OCI-M2 (cell line): ENCODE results near the gene CSF1R.

ENCODE experiments used
- DNase-seq: peaks from one replicate; lab custom pipeline; 2025; ENCODE audit not compliant: unreplicated experiment; lab: John Stamatoyannopoulos, UW

CSF1R gene

DNA sequence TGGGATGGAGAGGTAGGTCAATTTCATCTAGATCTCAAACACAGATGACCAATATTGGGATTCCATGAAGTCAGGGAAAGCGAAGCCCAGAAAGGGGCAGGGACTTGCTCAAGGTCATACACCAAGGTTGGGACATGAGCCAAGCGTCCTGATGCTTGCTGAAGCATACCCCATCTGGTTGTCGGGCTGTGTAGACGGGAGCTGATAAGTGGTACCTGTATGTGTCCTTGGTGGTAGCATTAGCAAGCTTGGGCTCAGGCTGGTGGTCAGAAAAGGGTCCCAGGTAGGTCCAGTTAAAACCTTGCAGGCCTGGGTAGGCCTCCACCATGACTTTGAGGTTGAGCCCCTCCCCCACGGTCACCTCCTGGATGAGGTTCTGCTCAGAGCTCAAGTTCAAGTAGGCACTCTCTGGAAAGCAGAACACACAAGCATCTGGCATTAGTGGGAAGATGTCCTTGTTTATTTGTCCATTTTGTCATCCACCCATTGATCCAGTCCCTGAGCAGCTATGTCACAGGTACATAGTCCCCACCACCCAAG lies 13.2 kb downstream of the CSF1R start:
- DNase-seq = no peak

DNA sequence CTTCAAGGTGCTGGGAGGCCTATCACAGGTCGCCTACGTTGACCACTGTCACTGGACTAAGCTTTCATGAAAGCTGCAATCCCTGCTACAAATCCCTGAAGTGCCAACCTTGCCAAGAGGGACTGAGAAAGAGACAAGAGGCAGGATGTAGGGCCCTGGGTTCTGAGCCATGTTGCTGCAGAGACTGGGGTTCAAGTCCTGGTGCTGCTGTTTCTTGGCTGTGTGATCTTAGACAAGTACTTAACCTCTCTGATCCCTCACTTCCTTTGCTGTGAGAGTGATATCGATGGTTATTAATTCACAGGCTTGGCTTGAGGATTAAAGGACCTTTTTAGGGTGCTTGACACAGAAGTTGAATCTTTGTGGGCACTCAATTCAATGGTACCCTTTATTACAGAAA lies 15.5 kb downstream of the CSF1R start:
- no peak for DNase-seq

DNA sequence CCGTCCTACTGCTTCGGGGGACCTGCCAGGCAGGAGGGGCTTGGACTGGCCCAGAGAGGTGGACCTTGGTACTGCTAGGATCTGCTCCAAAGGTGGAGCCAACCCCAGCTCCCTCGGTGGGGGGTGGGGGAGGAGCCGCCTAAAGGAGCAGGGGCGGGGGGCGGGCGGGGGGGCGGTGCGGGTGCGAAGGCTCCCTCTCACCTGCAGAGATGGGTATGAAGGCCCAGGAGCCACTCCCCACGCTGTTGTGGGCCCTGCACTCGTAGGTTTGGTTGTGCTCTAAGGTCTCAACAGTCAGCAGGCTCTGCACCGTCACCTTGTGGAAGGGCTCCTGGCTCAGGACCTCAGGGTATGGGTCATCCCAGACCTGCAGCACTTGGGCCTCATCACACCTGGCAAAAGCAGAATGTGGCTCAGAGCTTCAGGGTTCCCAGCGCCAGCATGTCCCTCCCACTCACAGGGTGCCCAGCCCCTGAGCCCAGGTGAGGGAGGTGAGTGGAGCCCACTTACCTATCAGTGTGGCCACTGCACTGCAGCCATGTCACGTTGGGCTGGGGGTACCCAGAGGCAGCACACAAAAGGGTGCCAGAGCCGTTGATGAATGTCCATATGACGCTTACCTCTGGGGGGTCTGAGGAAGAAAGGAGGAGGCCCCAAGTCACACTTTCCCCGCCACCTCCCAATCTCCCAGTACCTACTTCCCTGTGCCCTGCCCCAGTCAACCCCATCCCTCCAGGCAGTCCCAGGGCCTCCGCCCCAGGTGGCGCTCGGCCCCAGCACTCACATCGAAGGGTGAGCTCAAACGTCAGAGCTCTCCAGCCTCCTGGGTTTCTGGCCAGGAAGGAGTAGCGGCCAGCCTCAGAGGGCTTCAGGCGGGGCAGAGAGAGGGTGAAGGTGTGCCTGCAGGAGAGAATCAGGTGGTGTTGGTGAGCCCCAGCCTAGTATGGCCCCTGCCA lies 16.4 kb downstream of the CSF1R start:
- no peak for DNase-seq

DNA sequence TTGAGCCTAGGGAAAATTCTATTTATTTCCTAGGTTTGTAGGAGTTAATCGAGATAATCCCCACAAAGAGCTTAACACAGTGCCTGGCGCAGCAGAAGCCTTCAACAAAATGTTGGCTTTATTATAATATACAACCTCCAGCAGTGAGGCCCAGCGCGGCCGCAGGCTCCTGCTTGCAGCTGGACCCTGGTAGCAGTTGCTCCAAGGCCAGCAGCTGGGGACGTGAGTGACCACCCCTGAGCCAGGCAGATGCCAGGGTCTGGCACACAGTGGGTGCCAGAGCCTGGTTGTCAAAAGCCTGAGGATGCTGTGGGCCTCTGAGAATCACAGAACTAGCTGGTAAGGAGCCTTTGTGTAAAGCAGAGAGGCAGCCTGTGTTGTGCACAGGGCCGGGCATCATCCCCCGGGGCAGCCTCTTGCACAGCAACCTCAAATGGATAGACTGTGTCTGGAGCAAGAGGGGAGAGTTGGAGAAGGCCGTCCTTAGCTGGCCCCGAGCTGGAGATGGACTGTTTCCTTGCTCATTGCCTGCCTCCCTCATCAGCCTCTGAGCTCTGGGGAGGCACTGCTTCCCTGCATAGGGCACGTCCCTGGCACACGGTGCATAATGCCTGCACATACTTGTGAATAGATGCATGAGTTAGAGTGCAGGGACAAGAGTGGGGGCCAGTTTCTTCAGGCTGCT lies 17.3 kb downstream of the CSF1R start:
- no peak for DNase-seq

DNA sequence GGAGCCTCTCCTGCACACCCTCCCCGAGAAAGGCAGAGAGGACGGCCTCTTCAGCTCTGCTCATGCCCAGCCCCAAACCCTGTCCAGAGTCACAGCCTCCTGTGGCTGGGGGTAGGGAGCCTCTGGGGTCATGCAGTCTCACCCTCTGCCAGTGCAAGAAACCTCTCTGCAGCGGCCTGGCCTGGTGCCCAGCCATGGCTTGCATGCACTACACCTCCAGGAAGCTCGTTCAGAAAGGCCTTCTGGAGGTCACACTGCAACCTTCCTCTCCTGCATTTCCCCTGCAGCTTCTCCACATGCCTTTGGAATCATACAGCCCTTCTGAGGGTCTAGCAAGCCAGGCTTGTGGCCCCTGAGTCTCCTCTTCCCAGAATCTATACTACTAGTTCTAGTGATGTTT lies 17.9 kb downstream of the CSF1R start:
- no peak for DNase-seq

DNA sequence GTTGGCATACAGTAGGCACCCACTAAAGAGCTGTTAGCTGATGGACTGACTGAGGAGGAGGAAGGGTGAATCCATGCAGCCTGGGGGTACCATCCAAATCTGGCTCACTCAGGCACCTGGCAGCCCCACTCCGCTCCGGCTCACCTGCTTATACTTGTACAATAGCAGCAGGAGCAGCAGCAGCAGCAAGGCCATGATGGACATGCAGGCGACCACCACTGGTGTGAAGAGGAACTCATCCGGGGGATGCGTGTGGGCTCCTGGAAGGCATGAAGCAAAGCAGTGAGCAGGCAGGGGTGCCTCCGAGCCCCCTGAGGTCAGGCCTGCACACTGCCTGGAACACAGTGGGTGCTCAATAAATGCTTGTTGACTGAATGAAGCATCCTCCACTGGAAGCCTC lies 18.3 kb downstream of the CSF1R start:
- no peak for DNase-seq

DNA sequence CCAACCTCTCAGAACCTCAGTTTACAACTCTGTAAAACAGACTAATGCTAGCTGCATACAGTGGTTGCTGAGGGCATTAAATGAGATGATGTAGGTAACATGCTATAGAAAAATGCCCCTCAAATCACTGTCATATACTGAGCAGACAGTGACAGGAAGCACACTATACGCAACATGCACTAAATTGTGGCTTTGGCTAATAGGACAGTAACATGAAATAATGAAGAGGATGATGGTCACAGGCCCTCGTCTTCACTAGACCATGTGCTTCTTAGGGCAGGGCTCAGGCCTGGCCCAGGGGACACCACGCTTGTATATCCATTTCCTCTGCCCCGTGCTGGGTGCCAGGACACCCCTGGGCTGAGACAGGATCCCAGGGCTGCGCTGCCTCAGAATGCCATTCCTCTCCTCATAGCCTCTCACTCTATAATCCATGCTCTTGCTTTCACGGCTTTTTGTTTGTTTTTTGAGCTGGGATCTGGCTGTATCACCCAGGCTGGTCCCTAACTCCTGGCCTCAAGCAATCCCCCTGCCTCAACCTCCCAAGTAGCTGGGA lies 18.9 kb downstream of the CSF1R start:
- DNase-seq = no peak

DNA sequence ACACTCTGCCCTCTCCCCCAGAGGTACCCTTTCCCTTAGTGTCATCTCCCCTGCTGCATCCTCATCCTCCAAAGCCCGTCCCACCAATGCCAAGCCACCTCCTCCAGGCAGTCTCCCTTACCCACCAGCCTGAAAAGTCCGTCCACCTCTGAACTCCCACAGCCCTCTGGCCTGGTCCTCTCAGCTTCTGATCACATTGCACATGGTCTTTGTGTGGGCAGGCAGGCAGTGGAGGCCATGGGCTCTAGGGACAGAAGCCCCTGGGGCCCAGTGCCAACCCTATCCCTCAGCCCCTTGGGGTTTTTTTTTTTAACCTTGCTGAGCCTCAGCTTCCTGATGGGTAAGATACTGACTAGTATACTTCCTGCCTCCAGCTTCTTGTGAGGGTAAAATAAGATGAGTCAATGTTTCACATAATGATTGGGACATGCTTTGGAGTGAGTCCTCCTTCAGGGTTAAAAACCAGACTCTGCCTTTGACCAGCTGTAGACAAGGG lies 19.4 kb downstream of the CSF1R start:
- no peak for DNase-seq

DNA sequence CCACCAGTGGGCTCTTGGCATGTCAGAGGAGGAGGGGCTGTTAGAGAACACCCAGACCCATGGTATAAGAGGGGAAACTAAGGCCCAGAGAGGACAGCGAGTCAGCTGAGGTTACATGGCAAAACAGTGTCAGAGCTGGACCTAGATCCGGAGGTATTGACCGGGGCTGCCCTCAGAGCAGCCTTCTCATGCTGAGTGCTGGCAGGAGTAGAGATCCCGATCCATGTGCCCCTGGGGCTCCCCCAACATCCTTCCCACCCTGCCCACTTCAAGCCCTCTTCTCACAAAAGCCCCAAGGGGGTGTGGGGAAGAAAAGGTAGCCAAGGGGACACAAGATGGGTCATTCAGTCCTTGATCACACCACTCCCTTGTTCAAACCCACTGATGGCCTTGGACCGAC lies 19.9 kb downstream of the CSF1R start:
- DNase-seq = no peak

DNA sequence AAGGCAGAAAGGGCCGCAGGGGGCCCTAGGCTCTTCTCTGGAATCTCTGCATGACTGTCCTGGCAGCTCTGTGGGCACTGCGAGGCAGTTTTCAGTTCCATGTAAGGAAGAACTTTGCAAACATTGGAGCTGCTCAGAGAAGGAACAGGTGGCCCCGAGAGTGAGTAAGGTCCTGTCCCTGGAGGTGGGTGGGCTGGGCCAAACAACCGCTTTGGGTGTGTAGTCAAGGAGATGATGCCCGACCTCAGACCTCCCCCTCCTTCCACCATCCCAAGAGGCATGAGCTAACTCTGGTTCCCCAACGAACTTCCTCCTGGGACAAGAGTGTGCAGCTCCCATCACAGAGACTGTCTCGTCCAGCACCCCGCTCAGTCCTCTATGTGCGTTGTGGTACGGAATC lies 20.5 kb downstream of the CSF1R start:
- DNase-seq = no peak

DNA sequence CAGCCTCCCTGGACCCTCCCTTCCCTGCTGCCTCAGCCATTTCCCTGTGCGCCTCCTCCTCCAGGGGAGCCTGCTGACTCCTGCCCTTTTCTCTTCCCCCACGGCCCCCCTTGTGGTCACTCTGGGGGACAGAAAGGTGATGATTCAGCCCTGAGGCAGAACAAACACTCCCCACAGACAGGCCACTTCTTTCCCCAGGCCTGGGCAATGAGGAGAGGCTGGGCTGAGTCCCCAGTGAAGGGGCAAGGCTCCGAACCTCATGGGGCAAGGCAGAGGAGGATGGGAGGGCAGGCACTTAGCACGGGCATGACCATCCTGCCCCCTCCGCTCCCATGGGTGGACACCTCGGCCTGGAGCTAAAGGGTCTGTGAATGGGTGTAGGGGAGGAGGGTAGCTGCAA lies 21.0 kb downstream of the CSF1R start:
- DNase-seq = no peak

DNA sequence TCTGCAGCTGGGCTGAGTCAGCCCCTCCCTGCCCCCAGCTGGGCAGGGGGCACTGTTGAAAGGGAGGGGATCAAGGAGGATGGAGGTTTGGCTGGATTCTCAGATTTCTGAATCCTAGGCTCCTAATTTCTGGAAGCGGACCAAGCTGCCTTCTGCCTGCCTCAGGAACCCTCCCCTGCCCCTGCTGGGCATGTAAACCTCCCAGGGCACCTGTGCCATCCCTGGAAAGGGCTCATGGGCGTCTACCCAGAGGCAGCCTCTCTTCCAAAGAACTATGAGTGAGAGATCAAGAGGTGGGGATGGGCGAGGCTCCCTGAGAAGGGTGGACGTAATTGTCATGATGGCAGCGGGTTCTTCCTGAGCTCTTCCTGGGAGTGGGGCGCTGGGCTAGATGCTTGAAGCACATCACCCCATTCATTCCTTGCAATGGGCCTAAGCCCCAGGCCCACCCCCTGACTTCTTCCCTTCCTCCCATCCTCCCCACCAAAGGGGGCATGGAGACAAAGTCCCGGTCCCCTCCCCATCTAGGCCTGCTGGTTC lies 21.6 kb downstream of the CSF1R start:
- no peak for DNase-seq

DNA sequence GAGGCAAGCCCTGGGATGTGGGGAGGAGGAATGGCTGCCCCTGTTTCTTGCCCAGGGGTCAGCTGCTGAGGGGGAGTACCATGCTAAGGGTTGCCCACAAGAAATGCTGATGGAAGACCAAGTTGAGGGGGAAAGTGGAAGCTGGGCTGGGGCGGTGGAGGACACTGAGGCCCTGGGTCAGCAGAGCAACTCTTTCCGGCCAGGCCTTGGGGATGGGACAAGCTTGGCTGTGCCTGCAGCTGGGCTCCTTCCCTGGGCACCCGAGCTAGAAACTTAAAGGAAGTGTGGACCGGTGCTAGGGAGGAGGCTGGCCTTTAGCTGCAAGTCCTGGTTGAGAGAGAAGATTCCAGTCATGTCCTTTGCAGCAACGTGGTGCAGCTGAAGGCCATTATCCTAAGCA lies 22.7 kb downstream of the CSF1R start:
- DNase-seq = no peak

DNA sequence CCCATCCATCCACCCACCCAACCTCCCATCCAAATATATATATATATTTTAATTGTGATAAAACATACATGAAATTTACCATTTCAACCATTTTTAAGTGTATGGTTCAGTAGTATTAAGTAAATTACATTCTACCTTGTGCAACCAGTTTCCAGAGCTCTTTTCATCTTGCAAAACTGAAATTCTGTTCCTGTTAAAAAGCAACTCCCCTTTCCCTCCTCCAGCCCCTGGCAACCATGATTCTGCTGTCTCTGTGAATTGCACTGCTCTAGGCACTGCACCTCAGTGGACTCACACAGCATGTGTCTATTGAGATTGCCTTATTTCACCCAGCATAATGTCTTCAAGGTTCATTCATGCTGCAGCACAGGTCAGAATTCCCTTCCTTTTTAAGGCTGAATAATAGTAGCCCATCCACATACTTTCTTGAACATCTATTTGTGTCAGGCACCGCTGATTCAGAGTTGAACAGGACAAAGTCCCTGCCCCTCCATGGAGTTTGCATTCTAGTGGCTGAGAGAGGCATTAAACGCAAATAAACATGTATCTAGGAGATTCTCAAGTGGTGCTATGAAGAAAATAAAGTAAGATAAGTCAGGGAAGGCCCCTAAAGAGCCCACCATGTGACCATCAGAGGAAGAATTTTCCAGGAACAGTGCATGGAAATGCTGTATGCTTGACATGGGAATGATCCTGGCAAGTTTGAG lies 24.0 kb downstream of the CSF1R start:
- no peak for DNase-seq

DNA sequence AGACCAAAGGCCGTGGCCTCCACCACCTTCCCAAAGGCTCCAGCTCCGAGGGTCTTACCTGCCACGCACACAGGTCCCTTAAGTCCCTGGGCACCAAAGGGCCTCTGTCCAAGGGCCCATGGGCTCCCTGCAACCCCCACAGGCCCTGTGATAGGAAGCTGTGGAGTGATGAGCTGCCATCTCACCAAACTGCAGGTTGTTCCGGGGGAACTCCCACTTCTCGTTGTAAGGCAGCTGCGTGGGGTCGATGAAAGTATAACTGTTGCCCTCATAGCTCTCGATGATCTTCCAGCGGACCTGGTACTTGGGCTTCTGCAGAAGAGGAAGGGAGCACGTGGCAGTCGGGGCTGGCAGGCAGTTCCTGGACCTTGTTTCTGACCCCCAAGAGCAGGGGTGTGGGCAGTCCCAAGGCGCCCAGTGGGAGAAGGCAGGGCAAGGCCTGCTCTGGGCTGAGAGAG lies 24.8 kb downstream of the CSF1R start:
- no peak for DNase-seq

DNA sequence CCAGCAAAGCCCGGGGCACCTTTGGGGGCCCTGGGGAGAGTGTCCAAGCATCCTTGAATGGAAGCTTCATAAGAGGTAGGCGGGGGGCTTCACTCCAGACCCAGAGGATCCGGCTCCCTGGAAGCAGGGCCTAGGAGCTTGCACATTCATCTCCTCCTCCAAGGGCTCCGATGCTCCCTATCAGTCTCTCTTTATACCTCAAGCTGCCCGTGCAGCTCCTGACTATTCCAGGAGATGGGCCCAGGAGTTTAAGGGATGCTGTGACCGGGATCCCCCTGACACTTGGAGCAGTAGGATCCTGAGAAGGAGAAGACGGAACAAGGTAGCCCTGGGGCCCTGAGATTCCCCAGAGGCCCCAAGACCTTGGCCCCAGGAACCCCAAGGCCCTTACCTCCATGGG lies 25.9 kb downstream of the CSF1R start:
- no peak for DNase-seq

DNA sequence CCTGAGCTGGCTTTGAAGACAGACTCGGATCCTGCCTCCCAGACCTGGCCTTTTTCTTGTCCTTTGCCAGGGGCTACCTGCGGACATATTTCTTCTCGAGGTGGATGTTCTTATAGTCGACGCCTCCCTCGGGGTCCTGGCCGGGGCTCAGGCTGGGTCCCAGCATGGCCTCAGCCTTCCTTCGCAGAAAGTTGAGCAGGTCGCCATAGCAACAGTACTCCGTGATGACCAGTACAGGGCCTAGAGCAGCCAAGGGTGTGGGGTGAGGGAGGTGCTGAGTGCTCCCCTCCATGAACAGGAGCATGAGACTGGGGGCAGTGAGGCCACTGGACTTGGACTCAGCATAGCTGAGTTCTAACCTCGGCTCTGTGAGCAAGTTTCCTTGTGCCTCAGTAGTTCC lies 26.7 kb downstream of the CSF1R start:
- DNase-seq = no peak

DNA sequence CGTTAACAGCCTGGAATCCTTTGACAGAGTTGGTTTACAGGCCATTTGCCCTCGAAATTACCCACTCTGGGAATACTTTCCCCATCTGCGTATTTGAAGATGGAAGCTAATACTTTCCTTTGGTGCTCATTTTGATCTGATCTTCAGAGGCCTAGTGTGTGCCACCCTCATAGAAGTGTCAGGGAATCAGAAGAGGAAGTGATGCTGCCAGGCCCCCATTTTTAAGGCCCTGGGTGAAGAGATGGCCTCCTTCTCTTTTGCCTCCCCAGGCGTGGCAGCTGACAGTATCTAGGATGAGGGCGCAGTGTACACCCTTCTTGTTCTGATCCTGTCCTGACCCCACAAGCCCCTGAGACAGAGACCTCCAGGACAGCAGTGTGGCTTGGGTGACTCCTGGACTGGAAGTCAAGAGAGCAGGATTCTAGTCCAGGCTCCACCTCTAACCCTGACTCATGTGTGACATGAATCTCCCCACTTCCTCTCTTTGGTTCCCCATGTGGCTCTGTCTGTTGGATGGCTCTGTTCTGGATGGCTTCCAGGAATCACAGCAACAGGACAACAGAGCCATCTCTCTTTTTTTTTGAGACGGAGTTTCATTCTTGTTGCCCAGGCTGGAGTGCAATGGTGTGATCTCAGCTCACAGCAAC lies 27.8 kb downstream of the CSF1R start:
- no peak for DNase-seq

DNA sequence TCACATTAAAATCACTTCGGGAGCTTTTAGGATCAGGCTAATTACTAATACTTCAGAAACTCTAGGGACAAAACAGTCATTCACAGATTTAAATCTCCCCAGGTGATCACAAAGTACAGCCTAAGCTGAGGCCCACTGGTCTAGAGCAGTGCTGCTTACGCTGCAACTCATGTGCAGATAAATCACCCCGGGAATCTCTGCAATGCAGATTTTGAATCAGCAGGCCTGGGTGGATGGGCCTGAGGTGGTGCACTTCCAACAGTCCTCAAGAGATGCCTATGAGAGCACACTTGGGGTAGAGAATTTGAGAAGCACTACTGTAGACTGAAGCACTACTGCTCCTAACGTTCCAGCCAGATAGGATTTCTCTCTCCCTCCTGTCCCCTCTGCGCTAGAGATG lies 28.4 kb downstream of the CSF1R start:
- DNase-seq = no peak

DNA sequence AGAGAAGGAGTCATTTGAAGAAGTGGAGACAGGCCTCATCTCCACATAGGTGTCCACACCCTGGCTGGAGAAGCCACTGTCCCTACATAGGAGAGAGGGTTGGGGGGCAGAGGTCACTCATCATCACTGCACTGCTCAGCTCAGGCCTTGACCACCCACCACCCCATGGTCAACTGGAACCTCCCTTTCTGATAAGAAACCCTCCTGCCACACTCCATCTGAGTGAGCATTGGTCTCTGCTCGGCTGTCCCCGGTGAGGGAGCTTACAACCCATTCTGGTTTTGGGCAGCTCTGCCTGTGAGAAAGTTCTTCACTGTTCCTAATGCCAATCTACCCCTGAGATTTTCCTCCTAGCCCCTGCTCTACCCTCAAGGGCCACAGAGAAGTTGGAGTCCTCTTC lies 28.8 kb downstream of the CSF1R start:
- no peak for DNase-seq
